NCI-H1694 (cell line): ENCODE measurements around the gene LECT2.

Source experiments
- DNase-seq: peaks from one replicate; lab custom pipeline; 2025; lab: John Stamatoyannopoulos, UW

LECT2 gene

DNA sequence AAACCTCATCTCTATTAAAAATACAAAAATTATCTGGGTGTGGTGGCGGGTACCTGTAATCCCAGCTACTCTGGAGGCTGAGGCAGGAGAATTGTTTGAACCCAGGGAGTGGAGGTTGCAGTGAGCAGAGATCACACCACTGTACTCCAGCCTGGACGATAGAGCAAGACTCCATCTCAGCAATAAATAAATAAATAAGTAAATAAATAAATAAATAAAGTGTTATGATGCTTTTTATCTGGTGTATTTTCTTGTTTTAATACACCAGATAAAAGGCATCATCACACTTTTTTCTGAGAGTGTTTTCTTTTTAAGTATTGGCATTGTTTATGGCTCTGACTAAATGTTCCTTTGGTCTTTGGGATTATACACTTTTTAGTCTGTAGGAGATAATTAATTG lies 24.2 kb upstream of the LECT2 start:
- no peak for DNase-seq

DNA sequence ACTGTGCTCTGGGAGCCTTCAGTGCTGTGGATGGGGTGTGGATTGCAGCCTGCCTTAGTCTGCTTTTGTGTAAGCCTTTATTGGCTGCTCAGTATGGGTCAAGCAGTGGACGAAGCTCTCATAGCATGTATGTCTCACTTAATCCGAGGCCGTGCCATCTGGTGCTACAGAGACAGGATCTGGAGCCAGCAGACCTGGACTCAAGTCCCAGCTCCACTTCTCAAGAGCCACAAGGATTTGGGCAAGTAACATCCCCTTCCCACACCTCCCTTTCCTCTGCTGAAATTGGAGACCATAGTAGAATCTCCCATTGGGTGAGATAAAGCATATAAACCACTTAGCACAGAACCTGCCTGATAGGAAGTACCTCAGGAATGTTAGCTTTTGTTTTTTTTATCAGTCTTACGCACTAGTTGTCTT lies 23.4 kb upstream of the LECT2 start:
- no peak for DNase-seq

DNA sequence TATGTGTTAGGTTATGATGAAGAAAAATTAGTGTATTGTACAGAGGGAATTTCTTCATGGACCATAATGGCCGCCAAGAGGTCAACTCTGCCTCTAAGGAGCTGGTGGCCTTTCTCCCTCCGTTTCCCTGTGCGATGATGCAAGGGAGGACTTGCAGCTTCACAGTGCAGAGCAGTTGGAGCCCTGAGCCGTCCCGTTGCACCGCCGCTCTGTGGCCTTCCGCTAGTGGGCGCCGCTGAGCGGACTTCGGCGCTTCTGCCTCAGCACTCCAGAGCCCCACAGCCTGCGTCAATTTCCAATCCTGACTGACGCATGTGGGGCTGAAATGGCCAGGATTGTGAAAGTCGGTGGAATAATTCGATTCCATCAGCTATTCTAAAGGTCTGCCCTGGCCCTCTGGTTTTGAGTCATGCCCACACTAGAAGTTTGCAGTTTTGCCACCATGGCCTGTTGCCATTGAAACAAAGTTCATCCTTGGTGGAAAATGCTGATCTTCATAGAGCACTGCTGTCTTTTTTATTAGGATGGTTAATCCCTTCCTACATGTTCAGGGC lies 22.7 kb upstream of the LECT2 start:
- no peak for DNase-seq

DNA sequence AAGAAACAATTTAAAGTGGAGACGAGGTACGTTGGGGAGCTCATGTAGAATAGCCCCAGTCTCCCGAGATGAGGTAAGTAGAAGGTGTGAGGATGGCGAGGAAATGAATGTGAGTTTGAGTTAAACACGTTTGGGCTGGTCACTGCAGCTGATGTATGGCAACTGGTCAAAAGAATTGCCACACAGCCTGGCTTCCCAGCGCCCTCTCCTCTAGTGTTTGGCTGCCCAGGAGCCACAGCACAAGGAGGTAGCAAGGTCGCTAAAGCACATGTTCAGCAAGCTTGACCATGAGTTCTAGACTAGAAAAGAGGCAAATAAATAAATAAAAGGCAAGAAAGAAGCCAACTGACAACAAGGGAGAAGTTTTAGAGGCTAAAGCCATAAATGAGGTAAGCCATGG lies 21.4 kb upstream of the LECT2 start:
- no peak for DNase-seq

DNA sequence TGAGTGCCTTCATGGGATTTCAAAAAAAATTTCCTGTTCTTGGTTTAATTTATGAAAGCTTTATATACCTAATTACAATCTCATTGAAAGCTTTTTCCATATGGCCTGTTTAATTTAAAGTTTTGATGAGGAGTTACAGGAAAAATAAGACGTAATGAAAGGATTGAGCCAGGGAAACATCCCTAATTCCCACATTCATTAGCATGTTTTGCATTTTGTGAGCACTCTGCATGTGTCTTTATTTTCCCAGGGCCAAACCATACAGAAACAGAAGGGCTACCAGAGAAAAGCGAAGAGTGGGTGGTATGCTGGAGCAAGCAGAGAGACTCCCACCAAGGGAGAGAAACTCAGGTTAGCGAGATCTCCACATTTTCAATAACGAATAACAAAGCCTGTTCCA lies 20.3 kb upstream of the LECT2 start:
- no peak for DNase-seq

DNA sequence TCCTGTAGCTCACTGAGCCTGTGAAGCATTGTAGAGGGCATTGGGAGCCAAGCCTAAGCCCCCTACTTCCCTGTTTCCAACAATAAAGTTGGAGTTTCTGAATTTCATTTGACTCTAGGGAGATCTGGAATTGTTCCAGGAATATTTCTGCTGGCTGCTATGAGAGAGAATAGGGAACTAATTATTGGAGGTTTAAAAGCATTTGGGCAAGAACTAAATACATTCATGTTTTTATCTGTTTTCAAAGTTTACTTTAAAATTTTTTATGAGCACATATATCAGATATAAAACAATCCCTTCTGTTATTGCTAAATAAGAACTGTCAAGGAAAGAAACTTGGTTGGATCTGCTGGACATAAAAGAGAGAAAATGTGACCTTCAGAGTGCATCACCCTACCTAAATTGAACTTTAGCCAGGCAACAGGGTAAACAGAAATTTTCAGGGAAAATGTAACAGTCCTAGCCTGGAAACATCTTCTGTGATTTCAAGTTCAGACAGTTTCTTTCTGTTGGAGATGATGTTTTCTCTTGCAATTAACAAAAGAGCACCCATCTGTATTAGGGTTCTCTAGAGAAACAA lies 19.3 kb upstream of the LECT2 start:
- no peak for DNase-seq

DNA sequence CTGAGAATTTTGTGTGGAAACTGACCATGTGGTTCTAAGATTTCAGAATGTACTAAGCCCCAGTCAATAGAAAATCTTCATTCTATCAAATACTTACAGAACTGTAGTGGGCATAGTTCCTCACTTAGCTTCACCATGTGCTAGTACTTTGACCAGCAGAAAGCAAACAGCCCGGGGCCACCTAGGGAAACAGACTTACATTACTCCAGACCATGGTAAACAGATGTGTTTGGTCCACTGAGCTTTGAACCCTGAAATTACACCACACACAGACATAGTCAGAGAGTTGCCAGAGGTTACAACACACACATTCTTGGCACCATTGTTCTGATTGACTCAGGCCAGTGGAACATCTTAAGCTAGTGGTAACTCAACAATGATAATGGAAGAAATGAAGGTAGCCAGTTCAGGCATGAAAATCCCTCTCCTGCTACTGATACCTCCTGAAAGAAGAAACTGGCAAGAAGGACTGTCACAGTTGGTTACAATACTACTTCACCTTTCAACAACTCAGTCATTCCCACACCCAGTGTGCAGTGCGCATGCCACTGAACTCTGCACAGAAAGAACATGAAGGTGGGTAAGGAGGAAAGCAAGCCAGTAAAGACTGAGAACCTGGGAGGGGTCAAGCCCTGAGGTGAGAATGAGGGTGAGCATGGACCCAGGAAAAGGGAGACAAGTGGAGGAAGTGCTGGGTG lies 18.7 kb upstream of the LECT2 start:
- no peak for DNase-seq

DNA sequence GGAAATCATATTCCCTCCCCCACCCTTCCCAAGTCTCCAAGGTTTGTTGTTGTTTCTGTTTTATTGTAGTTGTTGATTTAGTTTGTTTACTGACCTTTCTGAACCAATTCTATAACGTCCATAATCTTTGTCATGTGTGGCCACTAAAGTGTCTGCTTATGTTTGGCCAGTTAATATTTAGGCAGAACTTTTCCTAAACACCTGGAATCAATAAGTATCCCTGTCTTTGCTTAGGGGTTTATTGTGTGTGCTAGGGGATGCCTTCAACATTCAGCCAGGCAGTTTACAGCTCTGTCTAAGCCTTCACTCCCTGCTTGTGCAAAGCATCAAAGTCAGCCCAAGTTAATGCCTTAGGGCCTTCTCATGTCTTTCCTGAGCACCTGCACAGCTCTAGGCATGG lies 16.9 kb upstream of the LECT2 start:
- DNase-seq: no peak

DNA sequence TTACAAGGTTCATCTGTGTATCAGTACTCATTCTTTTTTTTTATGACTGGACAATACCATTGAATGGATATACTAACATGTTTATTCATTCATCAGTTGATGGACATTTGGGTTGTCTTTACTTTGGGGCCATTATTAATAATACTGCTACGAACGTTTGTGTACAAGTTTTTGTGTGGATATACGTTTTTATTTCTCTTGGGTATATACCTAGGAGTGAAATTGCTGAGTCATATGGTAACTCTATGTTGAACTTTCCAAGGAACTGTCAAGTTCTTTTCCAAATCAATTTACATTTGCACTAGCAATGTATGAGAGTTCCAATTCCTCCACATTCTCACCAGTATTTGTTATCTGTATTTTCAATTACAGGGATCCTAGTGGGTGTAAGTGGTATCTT lies 12.0 kb upstream of the LECT2 start:
- no peak for DNase-seq

DNA sequence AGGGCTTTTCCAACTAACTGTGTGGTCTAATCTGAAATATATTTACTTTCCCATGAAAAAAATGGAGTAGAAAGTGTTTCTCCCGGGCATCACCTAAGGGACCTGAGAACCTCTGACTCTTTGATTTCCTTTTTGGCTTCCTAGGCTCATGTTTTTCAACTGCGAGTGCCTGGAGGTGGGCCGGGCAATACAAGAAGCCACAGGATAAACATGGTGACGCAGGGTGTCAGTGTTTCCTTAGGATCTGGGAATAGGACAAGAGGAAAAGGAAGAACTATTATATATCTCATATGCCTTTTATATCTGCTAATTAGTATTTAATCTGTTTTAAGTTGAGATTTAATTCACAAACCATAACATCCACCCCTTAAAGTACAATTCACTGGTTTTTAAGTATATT lies 11.4 kb upstream of the LECT2 start:
- no peak for DNase-seq

DNA sequence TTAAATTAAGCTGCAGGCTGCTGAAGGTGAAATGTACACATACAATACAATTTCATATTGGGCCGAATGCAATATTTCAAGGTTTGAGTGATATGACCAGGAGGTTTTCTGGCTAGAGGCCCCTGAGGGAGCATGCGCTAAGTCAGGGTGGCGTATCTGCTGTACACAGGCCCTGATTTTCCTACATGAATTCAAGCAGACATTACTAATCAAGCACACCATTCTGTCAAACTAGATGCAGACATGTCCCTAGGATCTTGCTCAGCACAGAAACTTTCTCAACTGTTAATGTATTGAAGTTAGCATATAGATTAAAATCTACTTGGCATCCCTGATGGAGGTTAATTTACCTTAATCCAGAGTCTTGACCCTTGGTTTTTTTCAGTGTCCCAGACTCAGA lies 10.7 kb upstream of the LECT2 start:
- no peak for DNase-seq

DNA sequence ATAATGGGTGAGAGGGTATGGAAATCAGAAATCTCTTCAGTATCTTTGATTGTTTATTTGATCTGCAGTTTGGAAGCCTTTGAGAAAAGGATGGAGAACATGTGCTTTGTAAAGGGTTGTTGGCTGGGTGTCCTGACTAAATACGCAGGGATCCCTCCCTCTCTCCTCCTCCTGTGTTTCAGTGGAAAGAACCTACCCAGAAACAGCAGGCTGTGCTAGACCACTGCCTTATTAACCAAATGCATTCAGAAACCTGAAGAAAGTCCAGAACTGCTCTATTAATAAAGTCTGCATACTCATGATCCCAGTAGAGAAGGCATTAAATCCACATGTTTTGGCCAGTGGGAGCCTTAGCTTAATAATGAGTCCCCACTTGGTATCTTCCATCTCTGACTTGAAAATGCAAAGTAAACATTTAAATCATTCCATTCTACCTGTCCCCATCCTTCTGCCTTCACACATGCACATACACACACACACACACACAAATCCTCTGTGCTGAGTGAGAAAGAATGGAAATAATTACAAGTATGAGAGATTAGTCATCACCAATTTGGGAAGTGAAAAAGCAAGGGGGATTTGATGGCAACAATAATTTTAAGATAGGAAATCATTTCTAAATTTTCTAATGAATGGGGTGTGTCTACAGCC lies 10.0 kb upstream of the LECT2 start:
- DNase-seq: no peak

DNA sequence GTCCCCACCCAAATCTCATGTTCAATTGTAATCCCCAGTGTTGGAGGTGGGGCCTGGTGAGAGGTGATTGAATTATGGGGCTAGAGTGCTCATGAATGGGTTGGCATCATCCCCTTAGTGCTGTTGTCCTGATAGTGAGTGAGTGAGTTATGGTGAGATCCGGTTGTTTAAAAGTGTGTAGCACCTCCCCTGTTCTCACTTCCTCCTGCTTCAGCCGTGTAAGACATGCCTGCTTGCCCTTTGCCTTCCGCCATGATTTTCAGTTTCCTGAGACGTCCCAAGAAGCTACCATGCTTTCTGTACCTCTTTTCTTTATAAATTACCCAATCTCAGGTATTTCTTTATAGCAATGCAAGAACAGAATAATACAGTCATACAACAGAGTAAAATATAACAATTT lies 742 bp upstream of the LECT2 start:
- no peak for DNase-seq

DNA sequence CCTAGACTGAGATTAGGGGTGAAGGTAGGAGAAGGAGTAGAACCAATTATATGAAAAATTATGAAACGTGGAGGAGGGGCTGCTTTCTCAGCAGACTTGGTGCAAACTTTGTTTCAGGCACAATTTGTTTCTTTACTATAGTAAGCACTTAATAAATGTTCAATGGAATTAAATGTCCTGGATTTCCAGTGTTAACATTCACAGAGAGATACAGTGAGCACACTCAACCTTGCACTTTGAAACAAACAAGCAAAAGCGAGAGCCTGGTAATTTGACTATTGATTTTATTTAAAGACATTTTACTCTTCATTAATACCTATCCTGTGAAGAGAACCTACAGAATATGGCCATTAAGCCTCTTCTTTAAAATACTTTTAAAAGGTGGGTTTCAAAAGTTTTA lies 933 bp downstream of the LECT2 start:
- DNase-seq: no peak

DNA sequence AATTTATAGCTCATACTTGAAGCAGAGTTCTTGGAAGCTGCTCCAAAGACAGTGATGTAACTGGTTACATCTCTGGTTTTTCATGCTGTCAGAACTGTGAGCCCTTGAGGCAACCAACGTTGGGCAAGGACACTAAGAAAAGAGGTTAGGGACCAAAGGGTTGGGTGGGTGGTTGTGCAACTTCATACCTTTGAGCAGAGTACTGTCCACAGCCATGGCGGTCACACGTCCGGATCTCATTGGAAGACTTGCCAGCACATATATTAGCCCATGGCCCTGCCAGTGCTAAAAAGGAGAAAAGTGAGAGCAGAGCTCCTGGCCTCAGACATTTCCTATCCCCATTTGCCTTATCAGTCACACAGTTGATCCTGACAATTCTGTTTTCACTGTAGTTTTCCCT lies 2.1 kb downstream of the LECT2 start:
- no peak for DNase-seq

DNA sequence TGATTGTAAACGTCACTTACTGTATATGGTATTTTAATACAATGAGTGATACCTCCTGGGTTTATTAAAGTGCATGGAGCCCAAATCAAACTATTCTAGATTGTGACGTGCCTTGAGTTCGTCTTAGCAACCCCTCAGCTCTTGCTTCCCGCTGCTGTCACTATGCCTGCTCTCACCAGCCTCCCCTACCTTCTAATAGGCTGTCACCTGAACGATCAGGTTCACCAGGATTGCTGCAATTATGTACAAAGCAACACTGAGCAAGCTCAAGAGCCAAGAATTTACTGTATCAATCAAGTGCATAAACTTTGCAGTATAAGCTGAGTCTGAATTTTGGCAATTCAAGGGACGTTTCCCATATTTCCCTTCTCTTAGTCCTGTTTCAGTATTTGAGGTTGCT lies 3.0 kb downstream of the LECT2 start:
- DNase-seq: no peak

DNA sequence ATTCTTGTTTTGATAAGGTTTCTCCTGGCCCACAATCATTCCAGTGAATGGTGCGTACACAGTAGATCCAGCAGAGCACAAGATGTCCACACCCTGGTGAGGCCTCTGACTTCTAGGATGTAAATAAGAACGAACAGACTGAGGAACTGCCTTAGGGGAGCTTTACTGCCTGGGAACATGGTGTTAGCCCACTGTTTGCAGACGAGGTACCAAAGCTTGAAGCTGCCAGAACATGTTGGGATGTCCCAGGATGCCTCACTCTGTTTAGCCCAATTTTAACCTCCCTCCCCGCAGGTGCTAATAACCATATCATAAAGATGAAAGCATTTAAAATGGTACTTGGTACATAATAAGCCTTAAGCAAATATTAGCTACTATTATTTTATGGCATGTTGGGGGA lies 3.5 kb downstream of the LECT2 start:
- DNase-seq: no peak

DNA sequence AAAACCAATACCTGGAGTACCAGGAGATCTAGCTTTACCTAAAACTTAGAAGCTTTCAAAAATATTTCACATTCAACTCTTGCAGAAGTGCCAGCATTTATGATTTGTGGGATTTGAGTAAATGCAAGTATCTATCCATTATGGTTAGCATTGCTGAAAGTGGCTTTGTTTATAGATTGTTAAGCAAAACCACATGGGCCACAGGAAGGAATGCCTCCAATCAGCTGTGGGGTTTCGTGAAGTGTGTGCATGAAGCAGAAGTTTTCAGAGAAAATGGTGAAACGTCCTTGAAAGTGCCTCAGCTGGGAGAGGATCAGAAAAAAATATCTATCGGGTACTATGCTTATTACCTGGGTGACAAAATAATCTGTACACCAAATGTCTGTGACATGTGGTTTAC lies 4.2 kb downstream of the LECT2 start:
- no peak for DNase-seq

DNA sequence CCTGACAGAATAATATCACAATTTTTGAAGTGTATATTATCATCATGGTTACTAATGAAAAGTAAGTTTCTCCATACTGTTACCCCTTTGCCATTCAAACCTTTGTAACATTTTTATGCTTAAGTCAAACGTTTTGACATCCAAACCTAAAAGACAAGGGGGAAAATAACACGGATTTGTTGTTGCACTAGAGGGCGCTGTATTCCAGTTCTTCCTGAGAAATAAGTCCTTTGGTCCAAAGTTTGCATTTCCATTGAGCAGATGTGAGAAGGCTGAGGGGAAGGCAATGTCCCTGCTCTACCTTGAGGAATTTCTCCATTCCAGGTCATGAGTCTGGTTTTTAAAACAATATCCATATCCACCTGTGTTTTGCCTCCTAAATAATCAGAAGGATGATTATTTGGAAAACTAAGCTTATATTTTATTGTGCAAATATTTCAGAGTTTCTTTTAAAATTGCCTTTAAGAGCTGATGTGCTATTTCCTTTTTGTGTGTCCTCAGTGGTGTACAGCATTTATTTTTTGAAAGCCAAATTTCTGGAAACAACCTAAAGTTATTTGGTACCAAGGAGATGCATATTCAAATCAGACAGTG lies 9.7 kb downstream of the LECT2 start:
- peak; percentile 69 for DNase-seq

DNA sequence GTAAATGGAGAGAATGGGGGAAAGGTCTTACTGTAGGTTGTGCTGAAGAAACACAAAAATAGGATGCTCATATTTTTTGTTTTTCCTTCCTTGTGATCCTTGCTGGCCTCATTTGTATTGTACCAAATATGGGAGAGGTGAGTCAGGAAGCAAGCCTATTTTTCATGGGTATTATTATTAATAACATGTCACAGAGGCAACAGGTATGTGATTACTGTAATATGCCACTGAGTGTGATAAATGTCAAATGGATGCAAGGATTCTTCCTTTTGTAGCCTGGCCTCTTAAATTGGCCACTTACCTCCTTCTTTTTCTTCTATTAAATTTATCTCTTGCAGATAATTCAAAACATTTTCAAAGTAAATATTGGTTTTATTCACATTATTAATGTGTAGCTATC lies 10.2 kb downstream of the LECT2 start:
- DNase-seq: no peak

DNA sequence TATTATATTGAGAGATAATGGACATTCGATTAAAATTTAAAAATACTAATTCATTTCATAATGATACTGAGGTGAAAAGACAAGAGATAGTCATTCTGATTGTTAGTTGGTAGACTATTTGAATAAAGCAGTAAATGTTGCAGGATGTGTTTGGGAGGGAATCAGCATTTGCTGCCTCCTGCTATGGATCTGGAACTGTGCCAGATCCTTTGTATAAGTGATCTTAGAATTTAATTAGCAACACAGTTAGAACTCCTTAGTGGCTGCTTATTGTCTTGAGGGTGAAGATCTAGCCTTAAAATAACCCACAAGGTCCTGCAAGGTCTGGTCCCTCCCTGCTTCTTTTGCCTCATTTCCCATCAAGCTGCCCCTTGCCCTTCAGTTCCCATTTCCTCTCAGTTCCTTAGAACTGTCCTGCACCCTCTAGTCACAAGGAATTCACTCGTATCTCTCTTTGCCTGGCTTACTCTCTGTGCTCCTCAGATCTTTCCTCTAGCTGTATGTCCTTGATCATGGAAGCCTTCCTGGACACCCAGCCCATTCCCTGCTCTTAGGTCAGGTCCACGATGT lies 12.5 kb downstream of the LECT2 start:
- DNase-seq: no peak

DNA sequence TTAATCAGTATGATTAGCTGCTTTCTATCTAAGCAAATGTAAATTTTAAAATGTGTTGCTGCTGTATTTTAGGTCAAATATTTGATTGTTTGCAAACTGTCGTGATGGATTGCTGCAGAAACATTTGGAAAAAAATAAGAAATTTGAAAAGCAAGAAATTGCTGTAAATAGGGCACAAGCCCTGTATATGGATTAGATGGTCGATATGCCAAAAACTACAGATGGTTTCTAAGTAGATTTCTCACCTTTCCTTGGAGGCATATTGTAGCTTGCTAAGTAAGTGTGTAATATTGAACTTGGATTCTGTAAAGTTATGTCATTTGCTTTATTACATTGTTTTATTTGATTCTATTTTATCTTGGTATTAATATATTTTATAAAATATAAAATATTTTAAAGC lies 13.1 kb downstream of the LECT2 start:
- DNase-seq: no peak
